CD8-positive, alpha-beta memory T cell (primary cell): ENCODE results near the gene SPTBN5. TPM values are rescaled to one million over a fixed set of nuclear protein-coding genes. Genes with fewer than 3 reads are reported as not detected.

Experiments
- CTCF ChIA-PET: fragments of 350-600 bp; sonication (Branson Sonifier 250); formaldehyde crosslinking; loops from one replicate; lab custom pipeline; 2021; ENCODE audit warnings: antibody characterized with exemption; lab: Charles Lee
- POLR2A ChIA-PET: fragments of 350-600 bp; sonication (Branson Sonifier 250); formaldehyde crosslinking; loops from one replicate; lab custom pipeline; 2021; ENCODE audit warnings: antibody characterized with exemption; lab: Charles Lee
- DNase-seq, 5 donors: peaks; one replicate each; pipeline versions ENCODE4 v3.0.0 to v3.0.0-alpha.2; 2020 to 2022; ENCODE audit warnings: mixed read lengths in 1 of 5
- H3K27ac ChIP-seq: one replicate; pipeline ENCODE4 v1.7.0; 2013; ENCODE audit warnings: low read depth, mild to moderate bottlenecking, low read length, moderate library complexity
- H3K27me3 ChIP-seq: 2 replicates; pipeline ENCODE4 v1.7.0; 2013; ENCODE audit warnings: low read length, mild to moderate bottlenecking; ENCODE audit not compliant: insufficient read depth, poor library complexity, severe bottlenecking
- H3K36me3 ChIP-seq: 2 replicates; pipeline ENCODE4 v1.7.0; 2013; ENCODE audit warnings: mild to moderate bottlenecking, low read length, moderate library complexity; ENCODE audit not compliant: insufficient read depth
- H3K4me1 ChIP-seq: 2 replicates; pipeline ENCODE4 v1.7.0; 2013; ENCODE audit warnings: mild to moderate bottlenecking, low read length, moderate library complexity; ENCODE audit not compliant: insufficient read depth
- H3K4me3 ChIP-seq: 2 replicates; pipeline ENCODE4 v1.7.0; 2013; ENCODE audit warnings: mild to moderate bottlenecking, low read length
- H3K9me3 ChIP-seq: 2 replicates; pipeline ENCODE4 v1.7.0; 2013; ENCODE audit warnings: mild to moderate bottlenecking, low read length
- H3K27ac Mint-ChIP-seq, 8 donors: one replicate each; pipeline ENCODE4 v1.8.0; 2020 to 2021; ENCODE audit warnings: mixed read lengths in 8 of 8, mild to moderate bottlenecking in 6 of 8, inconsistent platforms in 3 of 8, moderate library complexity in 3 of 8
- H3K27me3 Mint-ChIP-seq, 2 donors: one replicate each; pipeline ENCODE4 v1.8.0; 2020 to 2021; ENCODE audit warnings: mixed read lengths in 2 of 2, mild to moderate bottlenecking in 1 of 2, moderate library complexity in 1 of 2
- H3K36me3 Mint-ChIP-seq, 3 donors: one replicate each; pipeline ENCODE4 v1.8.0; 2020 to 2021; ENCODE audit warnings: mixed read lengths in 3 of 3, inconsistent platforms in 1 of 3, mild to moderate bottlenecking in 1 of 3
- H3K4me1 Mint-ChIP-seq, 3 donors: one replicate each; pipeline ENCODE4 v1.8.0; 2020 to 2021; ENCODE audit warnings: mixed read lengths in 3 of 3, inconsistent platforms in 1 of 3, mild to moderate bottlenecking in 1 of 3
- H3K4me3 Mint-ChIP-seq, 7 donors: one replicate each; pipeline ENCODE4 v1.8.0; 2020 to 2021; ENCODE audit warnings: mixed read lengths in 7 of 7, mild to moderate bottlenecking in 6 of 7, moderate library complexity in 4 of 7, inconsistent platforms in 2 of 7
- H3K9me3 Mint-ChIP-seq, 5 donors: one replicate each; pipeline ENCODE4 v1.8.0; 2020 to 2022; ENCODE audit warnings: mixed read lengths in 5 of 5, mild to moderate bottlenecking in 3 of 5, moderate library complexity in 2 of 5, inconsistent platforms in 1 of 5
- polyA plus RNA-seq: library from polyadenylated mRNA; unstranded; fragments of 300-500 nt; fragmentation: Illumina TruSeq; gene quantifications from one replicate; pipeline ENCODE4 v1.2.3, GENCODE V29; 2021
- total RNA-seq, 2 experiments: library from RNA; stranded (reverse); gene quantifications; one replicate each; pipeline ENCODE4 v1.2.3, GENCODE V29; 2021

Gene SPTBN5
- total and polyA plus RNA-seq, 3 experiments from 2014 or later, result 0.31 to 0.39 TPM; not detected in 1

- H3K36me3 ChIP-seq, result peaks cover 9% of the 10 kb centered on the region
- Mint-ChIP-seq H3K9me3 (no peaks in the 10 kb centered on the region), H3K27ac (no peak overlapping the region), H3K4me1 (no peaks in the 10 kb centered on the region), H3K4me3 (no peak overlapping the region), H3K36me3 (peaks cover 0 to 90% (median 16%) of the 10 kb centered on the region in 3 donors), H3K27me3 (no peaks in the 10 kb centered on the region)
- no peak overlapping the region for H3K27ac ChIP-seq
- H3K4me1 ChIP-seq, result no peaks in the 10 kb centered on the region
- H3K4me3 ChIP-seq, result no peak overlapping the region
- ChIA-PET POLR2A (no interaction called here), CTCF (interaction anchor here (0.8 to 1.9 kb wide), 2 partner anchors 45 to 87 kb away, joined by 3 to 10 read pairs; partner anchors contain the start of gene MAPKBP1)
- peak in 1 of 5 donors; percentile 22 for DNase-seq
- no peaks in the 10 kb centered on the region for H3K9me3 ChIP-seq
- no peaks in the 10 kb centered on the region for H3K27me3 ChIP-seq
Observed at GRCh38 chr15:41817781-41818180, 76.1 kb downstream of the SPTBN5 start.

GRCh38 chr15:41817327-41817726 is 76.5 kb downstream of the SPTBN5 start:
- no peaks in the 10 kb centered on the region for H3K9me3 ChIP-seq
- H3K27me3 ChIP-seq, result no peaks in the 10 kb centered on the region
- no peaks in the 10 kb centered on the region for H3K27me3 Mint-ChIP-seq
- no peak overlapping the region for H3K4me3 Mint-ChIP-seq
- H3K4me1 ChIP-seq, result no peaks in the 10 kb centered on the region
- H3K36me3 ChIP-seq, result peaks cover 9% of the 10 kb centered on the region
- no peaks in the 10 kb centered on the region for H3K4me1 Mint-ChIP-seq
- no peak overlapping the region for H3K4me3 ChIP-seq
- H3K9me3 Mint-ChIP-seq, result no peaks in the 10 kb centered on the region
- peaks cover 0 to 90% (median 16%) of the 10 kb centered on the region in 3 donors for H3K36me3 Mint-ChIP-seq
- DNase-seq, result peak in 1 of 5 donors; percentile 29
- H3K27ac ChIP-seq, result no peak overlapping the region
- ChIA-PET CTCF (interaction anchor here (1.9 kb wide), 1 partner anchor 44 kb away, joined by 10 read pairs; the partner anchor contains the start of gene MAPKBP1), POLR2A (interaction anchor here (0.6 kb wide), 1 partner anchor 30 kb away, joined by 3 read pairs; no protein-coding TSS in a partner anchor)
- peak overlapping the region in 1 of 8 donors; percentile 43 for H3K27ac Mint-ChIP-seq

GRCh38 chr15:41816788-41817187 is 77.1 kb downstream of the SPTBN5 start:
- H3K27ac Mint-ChIP-seq, result no peak overlapping the region
- H3K27me3 Mint-ChIP-seq, result no peaks in the 10 kb centered on the region
- H3K36me3 Mint-ChIP-seq, result peaks cover 0 to 91% (median 16%) of the 10 kb centered on the region in 3 donors
- H3K27me3 ChIP-seq, result no peaks in the 10 kb centered on the region
- no peaks in the 10 kb centered on the region for H3K9me3 ChIP-seq
- peak in 1 of 5 donors; percentile 20 for DNase-seq
- H3K9me3 Mint-ChIP-seq, result no peaks in the 10 kb centered on the region
- CTCF ChIA-PET, result no interaction called here
- no peak overlapping the region for H3K27ac ChIP-seq
- no peak overlapping the region for H3K4me3 ChIP-seq
- peaks cover under 1% of the 10 kb centered on the region in 3 donors for H3K4me1 Mint-ChIP-seq
- POLR2A ChIA-PET, result interaction anchor here (0.6 kb wide), 1 partner anchor 30 kb away, joined by 3 read pairs; no protein-coding TSS in a partner anchor
- H3K36me3 ChIP-seq, result peaks cover 9% of the 10 kb centered on the region
- H3K4me1 ChIP-seq, result no peaks in the 10 kb centered on the region
- no peak overlapping the region for H3K4me3 Mint-ChIP-seq

GRCh38 chr15:41814534-41814933 is 79.3 kb downstream of the SPTBN5 start:
- POLR2A ChIA-PET, result no interaction called here
- H3K27ac ChIP-seq, result no peak overlapping the region
- H3K4me1 ChIP-seq, result peaks cover 7% of the 10 kb centered on the region
- Mint-ChIP-seq H3K9me3 (no peaks in the 10 kb centered on the region), H3K4me3 (no peak overlapping the region), H3K36me3 (peaks cover 0 to 70% (median 16%) of the 10 kb centered on the region in 3 donors), H3K4me1 (peaks cover 10 to 14% (median 12%) of the 10 kb centered on the region in 3 donors), H3K27ac (peak overlapping the region in 1 of 8 donors; percentile 12), H3K27me3 (no peaks in the 10 kb centered on the region)
- DNase-seq, result peak in 1 of 5 donors; percentile 38
- no peaks in the 10 kb centered on the region for H3K9me3 ChIP-seq
- H3K27me3 ChIP-seq, result no peaks in the 10 kb centered on the region
- H3K4me3 ChIP-seq, result no peak overlapping the region
- CTCF ChIA-PET, result interaction anchor here (7.3 kb wide), 1 partner anchor 40 kb away, joined by 167 read pairs; the partner anchor contains the start of gene MAPKBP1
- H3K36me3 ChIP-seq, result peaks cover 6% of the 10 kb centered on the region

- Histone ChIP-seq H3K27me3 (no peaks in the 10 kb centered on the region), H3K4me1 (peaks cover 7% of the 10 kb centered on the region), H3K9me3 (no peaks in the 10 kb centered on the region), H3K36me3 (peaks cover 5% of the 10 kb centered on the region), H3K27ac (no peak overlapping the region), H3K4me3 (no peak overlapping the region)
- POLR2A ChIA-PET, result no interaction called here
- no peaks in the 10 kb centered on the region for H3K27me3 Mint-ChIP-seq
- H3K4me3 Mint-ChIP-seq, result no peak overlapping the region
- no peaks in the 10 kb centered on the region for H3K9me3 Mint-ChIP-seq
- DNase-seq, result no peak
- no peak overlapping the region for H3K27ac Mint-ChIP-seq
- CTCF ChIA-PET, result interaction anchor here (2.8 to 7.3 kb wide), 3 partner anchors 10 to 91 kb away, joined by 9 to 167 read pairs (median 28); partner anchors contain the start of gene MAPKBP1
- H3K36me3 Mint-ChIP-seq, result peaks cover 0 to 61% (median 16%) of the 10 kb centered on the region in 3 donors
- peaks cover 10 to 14% (median 12%) of the 10 kb centered on the region in 3 donors for H3K4me1 Mint-ChIP-seq
Observed at GRCh38 chr15:41813426-41813825, 80.4 kb downstream of the SPTBN5 start.

- Histone ChIP-seq H3K4me3 (no peak overlapping the region), H3K4me1 (peaks cover 7% of the 10 kb centered on the region), H3K36me3 (no peaks in the 10 kb centered on the region), H3K27me3 (no peaks in the 10 kb centered on the region), H3K27ac (no peak overlapping the region), H3K9me3 (no peaks in the 10 kb centered on the region)
- Mint-ChIP-seq H3K36me3 (peaks cover 0 to 56% (median 16%) of the 10 kb centered on the region in 3 donors), H3K27me3 (no peaks in the 10 kb centered on the region), H3K4me1 (peaks cover 10 to 14% (median 12%) of the 10 kb centered on the region in 3 donors), H3K9me3 (no peaks in the 10 kb centered on the region), H3K27ac (peak overlapping the region in 2 of 8 donors; percentile 61 to 63), H3K4me3 (no peak overlapping the region)
- ChIA-PET CTCF (interaction anchor here (0.7 to 7.3 kb wide), 9 partner anchors 10 to 255 kb away, joined by 3 to 167 read pairs (median 8); partner anchors contain the start of gene MAPKBP1), POLR2A (no interaction called here)
- DNase-seq, result no peak
Observed at GRCh38 chr15:41812820-41813375, 81.0 kb downstream of the SPTBN5 start.

GRCh38 chr15:41811432-41812195 is 82.2 kb downstream of the SPTBN5 start:
- H3K27ac Mint-ChIP-seq, result peak overlapping the region in 5 of 8 donors; percentile 12 to 65 (median 35)
- H3K27ac ChIP-seq, result no peak overlapping the region
- peaks cover 0 to 45% (median 17%) of the 10 kb centered on the region in 3 donors for H3K36me3 Mint-ChIP-seq
- no peaks in the 10 kb centered on the region for H3K27me3 ChIP-seq
- H3K36me3 ChIP-seq, result no peaks in the 10 kb centered on the region
- DNase-seq, result peak; percentile 64 to 82 (median 65)
- H3K4me3 ChIP-seq, result no peak overlapping the region
- H3K9me3 ChIP-seq, result no peaks in the 10 kb centered on the region
- no peak overlapping the region for H3K4me3 Mint-ChIP-seq
- CTCF ChIA-PET, result interaction anchor here (0.8 to 7.3 kb wide), 26 partner anchors 9 to 346 kb away, joined by 3 to 167 read pairs (median 4); partner anchors contain the start of genes MAPKBP1 and PLA2G4B
- peaks cover 10 to 14% (median 12%) of the 10 kb centered on the region in 3 donors for H3K4me1 Mint-ChIP-seq
- no peaks in the 10 kb centered on the region for H3K27me3 Mint-ChIP-seq
- no peaks in the 10 kb centered on the region for H3K9me3 Mint-ChIP-seq
- POLR2A ChIA-PET, result interaction anchor here (0.8 kb wide), 1 partner anchor 38 kb away, joined by 3 read pairs; the partner anchor contains the start of gene MAPKBP1
- H3K4me1 ChIP-seq, result peaks cover 7% of the 10 kb centered on the region
